A549 (cell line): ENCODE results near the gene SPSB1. TPM values are rescaled to one million over a fixed set of nuclear protein-coding genes. Genes with fewer than 3 reads are reported as not detected.
A peak's percentile ranks its signal among the peaks of the same experiment; 100 is the strongest.

Experiments
- ATAC-seq, 2 experiments: fragments of 200-7000 bp in 1 of 2; fragments of >200 bp in 1 of 2; cut with Nextera tagmentation in 1 of 2; cut with Tn5 transposase in 1 of 2; 3 replicates each; pipeline versions ENCODE4 v1.8.0 to v1.9.1; 2018 to 2020; ENCODE audit warnings: mild to moderate bottlenecking in 1 of 2, moderate library complexity in 1 of 2
- CTCF ChIA-PET: fragments of 300-600 bp; sonication (Branson Sonifier 250); formaldehyde crosslinking; extraction: SDS; loops from one replicate; lab custom pipeline; 2021; ENCODE audit warnings: antibody characterized with exemption, inconsistent platforms; lab: Yijun Ruan, JAX
- POLR2A ChIA-PET: fragments of 350-600 bp; formaldehyde crosslinking; extraction: SDS; loops from one replicate; lab custom pipeline; 2021; ENCODE audit warnings: antibody characterized with exemption, inconsistent platforms; lab: Yijun Ruan, JAX
- DNase-seq, 2 experiments: peaks; one replicate each; pipeline versions ENCODE4 v3.0.0 to v3.0.0-alpha.2; 2011 to 2016; ENCODE audit warnings: low read depth in 1 of 2, low spot score in 1 of 2
- FAIRE-seq: peaks from 2 replicates; lab custom pipeline; 2011; peaks lifted over from hg19 to GRCh38; lab: Jason Lieb, UNC
- H3K27ac ChIP-seq, 2 experiments: fragments of >200 bp; sonication (Bioruptor Twin); formaldehyde crosslinking; 3 replicates each; pipeline ENCODE4 v1.5.1; 2016 to 2017
- H3K4me1 ChIP-seq: fragments of >200 bp; sonication (Bioruptor Twin); formaldehyde crosslinking; 3 replicates; pipeline ENCODE4 v1.6.1; 2016
- H3K4me2 ChIP-seq: fragments of >200 bp; sonication (Bioruptor Twin); formaldehyde crosslinking; 3 replicates; pipeline ENCODE4 v1.6.1; 2016
- H3K4me3 ChIP-seq: fragments of >200 bp; sonication (Bioruptor Twin); formaldehyde crosslinking; 3 replicates; pipeline ENCODE4 v1.5.1; 2016
- H3K9me3 ChIP-seq: fragments of >200 bp; sonication (Bioruptor Twin); formaldehyde crosslinking; 3 replicates; pipeline ENCODE4 v1.6.1; 2016
- CEBPB ChIP-seq, 2 experiments: fragments of >200 bp in 1 of 2; sonication (Bioruptor Twin) in 1 of 2; formaldehyde crosslinking in 1 of 2; IDR thresholded peaks; 2 replicates each; pipeline ENCODE4 v1.6.1; 2012 to 2016
- EHF ChIP-seq: fragments of 250-450 bp; sonication (Bioruptor Pico); IDR thresholded peaks from 2 replicates; pipeline ENCODE4 v1.5.0; 2020; ENCODE audit warnings: mild to moderate bottlenecking
- ESRRA ChIP-seq: fragments of 150-350 bp; IDR thresholded peaks from 2 replicates; pipeline ENCODE4 v1.6.1; 2014; ENCODE audit warnings: mild to moderate bottlenecking, low read length, borderline replicate concordance
- FOSL2 ChIP-seq, 2 experiments: fragments of 450-650 bp in 1 of 2; fragments of >200 bp in 1 of 2; sonication (Bioruptor Twin) in 1 of 2; formaldehyde crosslinking; IDR thresholded peaks; 2 replicates each; pipeline versions ENCODE4 v1.5.0 to v1.6.1; 2016 to 2020; ENCODE audit warnings: mild to moderate bottlenecking in 1 of 2, moderate library complexity in 1 of 2
- FOXS1 ChIP-seq: fragments of 250-450 bp; sonication (Bioruptor Pico); IDR thresholded peaks from 2 replicates; pipeline ENCODE4 v1.5.0; 2020; ENCODE audit warnings: mild to moderate bottlenecking, moderate library complexity
- HES2 ChIP-seq: fragments of >200 bp; sonication (Bioruptor Twin); formaldehyde crosslinking; IDR thresholded peaks from 2 replicates; pipeline ENCODE4 v1.6.1; 2016
- HOXA7 ChIP-seq: fragments of 250-450 bp; sonication (Bioruptor Pico); IDR thresholded peaks from 2 replicates; pipeline ENCODE4 v1.5.0; 2020; ENCODE audit warnings: mild to moderate bottlenecking, moderate library complexity
- HOXB13 ChIP-seq: fragments of 250-450 bp; sonication (Bioruptor Pico); IDR thresholded peaks from 2 replicates; pipeline ENCODE4 v1.5.0; 2020; ENCODE audit warnings: low read depth, mild to moderate bottlenecking, moderate library complexity
- JUN ChIP-seq, 2 experiments: fragments of >200 bp; sonication (Bioruptor Twin); formaldehyde crosslinking; IDR thresholded peaks; 2 replicates in 1 of 2; 3 replicates in 1 of 2; pipeline ENCODE4 v1.6.1; 2016 to 2017
- KDM1A ChIP-seq: fragments of 200-600 bp; sonication (generic); IDR thresholded peaks from 2 replicates; pipeline ENCODE4 v1.6.1; 2016; ENCODE audit warnings: low read depth, mild to moderate bottlenecking
- KDM5A ChIP-seq: fragments of 200-600 bp; sonication (generic); IDR thresholded peaks from 2 replicates; pipeline ENCODE4 v1.6.1; 2016; ENCODE audit warnings: antibody characterized with exemption, mild to moderate bottlenecking
- MAX ChIP-seq: IDR thresholded peaks from 2 replicates; pipeline ENCODE4 v1.6.1; 2012
- NFE2L2 ChIP-seq: fragments of 150-350 bp; conservative IDR thresholded peaks from 2 replicates; pipeline ENCODE4 v1.6.1; 2014; ENCODE audit warnings: low read length
- NR3C1 ChIP-seq: fragments of >200 bp; sonication (Bioruptor Twin); formaldehyde crosslinking; IDR thresholded peaks from 3 replicates; pipeline ENCODE4 v1.6.1; 2017
- PBX3 ChIP-seq: IDR thresholded peaks from 2 replicates; pipeline ENCODE4 v1.6.1; 2012
- POLR2A ChIP-seq: IDR thresholded peaks from 2 replicates; pipeline ENCODE4 v1.6.1; 2012; ENCODE audit warnings: mild to moderate bottlenecking, low read length
- RARB ChIP-seq: fragments of 250-450 bp; sonication (Bioruptor Pico); IDR thresholded peaks from 2 replicates; pipeline ENCODE4 v1.8.0; 2021; ENCODE audit warnings: mild to moderate bottlenecking, moderate library complexity
- RFX5 ChIP-seq: fragments of 450-650 bp; IDR thresholded peaks from 2 replicates; pipeline ENCODE4 v1.7.1; 2014; ENCODE audit warnings: antibody characterized with exemption, mild to moderate bottlenecking, moderate library complexity
- USF2 ChIP-seq: fragments of 450-650 bp; IDR thresholded peaks from 2 replicates; pipeline ENCODE4 v1.6.1; 2014; ENCODE audit warnings: antibody characterized with exemption
- ZC3H11A ChIP-seq: fragments of 450-650 bp; IDR thresholded peaks from 2 replicates; pipeline ENCODE4 v1.6.1; 2014; ENCODE audit warnings: antibody characterized with exemption, mild to moderate bottlenecking
- ZFP36 ChIP-seq: fragments of 450-650 bp; IDR thresholded peaks from 2 replicates; pipeline ENCODE4 v1.6.1; 2014; ENCODE audit warnings: borderline replicate concordance; ENCODE audit not compliant: partially characterized antibody
- WGBS: methylation state at CpG from one replicate; pipeline ENCODE4 v1.1.6; 2017; ENCODE audit errors: missing lambda C conversion rate; 5-methylcytosine and 5-hydroxymethylcytosine counted together
- polyA plus RNA-seq, 4 experiments: library from polyadenylated mRNA; depleted of rRNA in 3 of 4; stranded (reverse); fragments of >200 nt; fragmentation: RNase III in 1 of 4; extraction: RNeasy Plus Mini Kit Qiagen cat#74134 plus additional on column Dnase treatment in 1 of 4; gene quantifications; 2 replicates in 3 of 4; 3 replicates in 1 of 4; pipeline ENCODE4 v1.2.3, GENCODE V29; 2011 to 2017

SPSB1 gene
- polyA plus RNA-seq, 2 of the 4 experiments (the other 2 are of a cell fraction), result 22.3 to 23.7 TPM

- peak; percentile 57 for TF ChIP-seq NFE2L2
- no peak for TF ChIP-seq RFX5
- TF ChIP-seq USF2, result peak; percentile 30; the same call in 1 of the 2 replicates
- no peak for TF ChIP-seq NR3C1
- TF ChIP-seq HOXB13, result no peak
- no peak for TF ChIP-seq KDM1A
- TF ChIP-seq HOXA7 (CRISPR knock-in tag), result no peak
Measured at GRCh38 chr1:9315411-9316079, 22.9 kb downstream of the SPSB1 start (continued).

- Histone ChIP-seq H3K27ac (peak overlapping the region; percentile 92 to 93), H3K4me2 (peak overlapping the region; percentile 87), H3K4me3 (peak overlapping the region; percentile 13; the same call in 1 of the 3 replicates), H3K9me3 (no peaks in the 10 kb centered on the region), H3K4me1 (peaks cover 85% of the 10 kb centered on the region)
- TF ChIP-seq CEBPB (IDR thresholded peaks at IDR 0.05) (no peak), FOSL2 (IDR thresholded peaks at IDR 0.05) (no peak), FOSL2 (CRISPR knock-in tag; IDR thresholded peaks at IDR 0.05) (0 out of 2 replicates have a peak, but pooled peaks have one; percentile 16), HOXB13 (peak; percentile 7; the same call in 1 of the 2 replicates)
- ATAC-seq (peak; percentile 27 to 40), DNase-seq (peak in 1 of 2 experiments; percentile 31), FAIRE-seq (no peak)
- POLR2A ChIA-PET, result no interaction called here
- CTCF ChIA-PET, result no interaction called here
- 21% methylated on average over 6 of the region's 7 CpGs for WGBS
Measured at GRCh38 chr1:9316080-9316444, 23.4 kb downstream of the SPSB1 start.

GRCh38 chr1:9316512-9316911 lies 23.8 kb downstream of the SPSB1 start:
- no peak for TF ChIP-seq HES2
- no peak for TF ChIP-seq EHF (CRISPR knock-in tag)
- no peak for TF ChIP-seq JUN (IDR thresholded peaks at IDR 0.05)
- no peak for TF ChIP-seq KDM5A
- no peak for TF ChIP-seq ZC3H11A
- TF ChIP-seq MAX, result no peak
- TF ChIP-seq ESRRA, result no peak
- TF ChIP-seq PBX3, result no peak
- TF ChIP-seq RARB (CRISPR knock-in tag), result no peak
- TF ChIP-seq POLR2A, result no peak
- TF ChIP-seq FOXS1 (CRISPR knock-in tag), result no peak
- TF ChIP-seq, all 56 proteins: peak for 0
- H3K9me3 ChIP-seq, result no peaks in the 10 kb centered on the region
- no peak overlapping the region for H3K4me3 ChIP-seq
- ChIA-PET POLR2A (no interaction called here), CTCF (interaction anchor here (0.9 kb wide), 1 partner anchor 27 kb away, joined by 3 read pairs; no protein-coding TSS in a partner anchor)
- H3K4me1 ChIP-seq, result peaks cover 90% of the 10 kb centered on the region
- 95% methylated on average over 4 of the region's 24 CpGs for WGBS
- no peak for FAIRE-seq
- no peak for ATAC-seq
- DNase-seq, result no peak
- H3K27ac ChIP-seq, result peak overlapping the region; percentile 92 to 93
- H3K4me2 ChIP-seq, result peak overlapping the region; percentile 87

GRCh38 chr1:9317072-9317471 lies 24.4 kb downstream of the SPSB1 start:
- H3K4me3 ChIP-seq, result no peak overlapping the region
- POLR2A ChIA-PET, result no interaction called here
- FAIRE-seq (no peak), DNase-seq (no peak), ATAC-seq (no peak)
- no peaks in the 10 kb centered on the region for H3K9me3 ChIP-seq
- TF ChIP-seq KDM1A (no peak), ZFP36 (peak; percentile 98)
- peaks cover 90% of the 10 kb centered on the region for H3K4me1 ChIP-seq
- 75% methylated on average over 7 of the region's 7 CpGs for WGBS
- H3K4me2 ChIP-seq, result peak overlapping the region; percentile 63
- CTCF ChIA-PET, result interaction anchor here (0.8 to 0.9 kb wide), 2 partner anchors 28 to 174 kb away, joined by 3 to 4 read pairs; no protein-coding TSS in a partner anchor
- H3K27ac ChIP-seq, result peak overlapping the region; percentile 92 to 93
